Trophoblast cell (in vitro differentiated cells and primary cell): ENCODE data around the gene GALNT16.
A peak's percentile ranks its signal among the peaks of the same experiment; 100 is the strongest.
"Not testable (repeated sequence)": the region's sequence is repeated elsewhere in the genome, so short reads cannot be mapped to it uniquely, and the experiment has no call there.

Experiments used
- DNase-seq, 2 donors: peaks; one replicate each; pipeline ENCODE4 v3.0.0-alpha.2; 2016
- H2AFZ ChIP-seq: 2 replicates; pipeline ENCODE4 v1.6.1; 2013; ENCODE audit warnings: low read length, moderate library complexity, mild to moderate bottlenecking; ENCODE audit not compliant: insufficient read depth, poor library complexity
- H2AK5ac ChIP-seq: 2 replicates; pipeline ENCODE4 v1.6.1; 2013; ENCODE audit warnings: mild to moderate bottlenecking, low read length
- H2BK120ac ChIP-seq: 2 replicates; pipeline ENCODE4 v1.6.1; 2013; ENCODE audit warnings: low read length, mild to moderate bottlenecking, moderate library complexity; ENCODE audit not compliant: insufficient read depth, poor library complexity
- H2BK12ac ChIP-seq: 2 replicates; pipeline ENCODE4 v1.6.1; 2013; ENCODE audit warnings: mild to moderate bottlenecking, low read length, moderate library complexity
- H2BK5ac ChIP-seq: 2 replicates; pipeline ENCODE4 v1.6.1; 2013; ENCODE audit warnings: low read length, low read depth, moderate library complexity, mild to moderate bottlenecking; ENCODE audit not compliant: poor library complexity
- H3K14ac ChIP-seq: 2 replicates; pipeline ENCODE4 v1.6.1; 2013; ENCODE audit warnings: mild to moderate bottlenecking, low read length
- H3K18ac ChIP-seq: 2 replicates; pipeline ENCODE4 v1.6.1; 2013; ENCODE audit warnings: mild to moderate bottlenecking, low read length
- H3K23ac ChIP-seq: 2 replicates; pipeline ENCODE4 v1.6.1; 2013; ENCODE audit warnings: low read length
- H3K27ac ChIP-seq: 2 replicates; pipeline ENCODE4 v1.5.1; 2013; ENCODE audit warnings: low read depth, mild to moderate bottlenecking, inconsistent platforms, low read length, moderate library complexity
- H3K27me3 ChIP-seq: 2 replicates; pipeline ENCODE4 v1.6.1; 2013; ENCODE audit warnings: inconsistent platforms, mild to moderate bottlenecking, low read length, moderate library complexity; ENCODE audit not compliant: insufficient read depth
- H3K36me3 ChIP-seq, 2 experiments: 1 replicate in 1 of 2; 2 replicates in 1 of 2; pipeline ENCODE4 v1.6.1; 2013; ENCODE audit warnings: low read length in 2 of 2, mild to moderate bottlenecking in 2 of 2, moderate library complexity in 1 of 2; ENCODE audit not compliant: insufficient read depth in 2 of 2, control insufficient read depth in 1 of 2
- H3K4ac ChIP-seq: 2 replicates; pipeline ENCODE4 v1.6.1; 2013; ENCODE audit warnings: low read depth, mild to moderate bottlenecking, low read length, moderate library complexity
- H3K4me1 ChIP-seq, 2 experiments: 1 replicate in 1 of 2; 2 replicates in 1 of 2; pipeline ENCODE4 v1.6.1; 2013; ENCODE audit warnings: low read length in 2 of 2, mild to moderate bottlenecking in 2 of 2, moderate library complexity in 1 of 2; ENCODE audit not compliant: insufficient read depth in 2 of 2, control insufficient read depth in 1 of 2
- H3K4me2 ChIP-seq: 2 replicates; pipeline ENCODE4 v1.6.1; 2013; ENCODE audit warnings: inconsistent platforms, mild to moderate bottlenecking, low read length, moderate library complexity
- H3K4me3 ChIP-seq: 2 replicates; pipeline ENCODE4 v1.5.1; 2013; ENCODE audit warnings: mild to moderate bottlenecking, low read depth, low read length, inconsistent platforms
- H3K79me1 ChIP-seq: one replicate; pipeline ENCODE4 v1.6.1; 2013; ENCODE audit warnings: low read length
- H3K79me2 ChIP-seq: 2 replicates; pipeline ENCODE4 v1.6.1; 2013; ENCODE audit warnings: low read length, mild to moderate bottlenecking; ENCODE audit not compliant: control insufficient read depth, insufficient read depth, poor library complexity
- H3K9ac ChIP-seq: 2 replicates; pipeline ENCODE4 v1.6.1; 2013; ENCODE audit warnings: mild to moderate bottlenecking, low read length
- H3K9me3 ChIP-seq: 2 replicates; pipeline ENCODE4 v1.6.1; 2013; ENCODE audit warnings: low read depth, mild to moderate bottlenecking, control low read depth, inconsistent platforms, low read length; ENCODE audit not compliant: insufficient read depth
- H4K12ac ChIP-seq: 2 replicates; pipeline ENCODE4 v1.6.1; 2013; ENCODE audit warnings: low read depth, mild to moderate bottlenecking, low read length, moderate library complexity
- H4K8ac ChIP-seq: 2 replicates; pipeline ENCODE4 v1.6.1; 2013; ENCODE audit warnings: low read depth, mild to moderate bottlenecking, low read length, moderate library complexity
- H4K91ac ChIP-seq: one replicate; pipeline ENCODE4 v1.6.1; 2013; ENCODE audit warnings: low read depth, mild to moderate bottlenecking, low read length, moderate library complexity
- WGBS: extraction: QIAGEN DNeasy Blood & Tissue Kit; methylation state at CpG from one replicate; pipeline ENCODE4 v1.1.7; 2013; ENCODE audit warnings: missing lambda C conversion rate; ENCODE audit not compliant: insufficient read length, insufficient coverage; ENCODE audit errors: extremely low coverage; 5-methylcytosine and 5-hydroxymethylcytosine counted together

Gene GALNT16

DNA sequence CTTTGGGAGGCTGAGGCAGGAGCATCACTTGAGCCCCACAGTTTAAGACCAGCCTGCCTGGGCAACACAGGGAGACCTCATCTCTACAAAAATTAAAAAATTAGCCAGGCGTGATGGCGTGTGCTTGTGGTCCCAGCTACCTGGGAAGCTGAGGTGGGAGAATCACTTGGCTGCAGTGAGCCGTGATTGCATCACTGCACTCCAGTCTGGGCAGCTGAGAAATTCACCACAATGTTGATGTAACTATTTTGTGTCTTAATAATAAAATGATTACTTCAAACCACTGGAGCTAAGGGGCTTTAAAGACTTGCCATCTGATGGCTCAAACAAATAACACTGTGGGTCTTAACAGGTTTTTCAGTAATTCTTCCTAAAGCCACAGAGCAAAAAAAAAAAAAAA lies 127.4 kb downstream of the GALNT16 start:
- WGBS, result no CpG with 5 or more reads among the region's 3 CpGs
- Histone ChIP-seq H2AK5ac (no peak overlapping the region), H2BK120ac (no peak overlapping the region), H2BK12ac (no peak overlapping the region), H3K18ac (no peak overlapping the region), H3K4me2 (no peak overlapping the region), H3K27ac (no peak overlapping the region), H3K27me3 (no peaks in the 10 kb centered on the region), H4K12ac (no peak overlapping the region), H3K4me1 (no peaks in the 10 kb centered on the region), H2BK5ac (no peak overlapping the region), H3K9ac (no peak overlapping the region), H2AFZ (no peak overlapping the region), H3K9me3 (no peaks in the 10 kb centered on the region), H3K79me1 (no peaks in the 10 kb centered on the region), H3K79me2 (peaks cover 3% of the 10 kb centered on the region), H4K8ac (no peak overlapping the region), H3K14ac (no peak overlapping the region), H3K4ac (peak overlapping the region; percentile 55), H4K91ac (no peak overlapping the region), H3K4me3 (no peak overlapping the region), H3K23ac (no peak overlapping the region), H3K36me3 (peaks cover 21 to 34% of the 10 kb centered on the region in 2 experiments)
- no peak for DNase-seq

DNA sequence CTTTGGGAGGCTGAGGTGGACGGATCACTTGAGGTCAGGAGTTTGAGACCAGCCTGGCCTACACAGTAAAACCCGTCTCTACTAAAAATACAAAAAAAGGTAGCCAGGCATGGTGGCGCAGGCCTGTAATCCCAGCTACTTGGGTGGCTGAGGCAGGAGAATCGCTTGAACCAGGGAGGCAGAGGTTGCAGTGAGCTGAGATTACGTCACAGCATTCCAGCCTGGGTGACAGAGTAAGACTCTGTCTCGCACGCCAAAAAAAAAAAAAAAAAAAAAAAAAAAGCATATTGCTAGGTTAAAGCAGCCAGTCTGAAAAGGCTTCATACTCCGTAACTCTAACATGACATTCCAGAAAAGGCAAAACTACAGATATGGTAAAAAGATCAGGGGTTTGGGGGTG lies 131.4 kb downstream of the GALNT16 start:
- not testable (repeated sequence) for H2AFZ ChIP-seq, H3K79me2 ChIP-seq, H3K27ac ChIP-seq, H3K14ac ChIP-seq, H3K18ac ChIP-seq, H3K4me3 ChIP-seq, H3K4me1 ChIP-seq, H2AK5ac ChIP-seq, H3K23ac ChIP-seq, H2BK5ac ChIP-seq, H2BK12ac ChIP-seq, H3K9me3 ChIP-seq, H3K4me2 ChIP-seq, H3K27me3 ChIP-seq, H3K9ac ChIP-seq, H4K91ac ChIP-seq, H2BK120ac ChIP-seq, H3K4ac ChIP-seq, H4K8ac ChIP-seq, H4K12ac ChIP-seq, H3K79me1 ChIP-seq
- peaks cover 35 to 47% of the 10 kb centered on the region in 2 experiments for H3K36me3 ChIP-seq
- DNase-seq, result peak; percentile 3 to 60
- WGBS, result no CpG with 5 or more reads among the region's 8 CpGs

DNA sequence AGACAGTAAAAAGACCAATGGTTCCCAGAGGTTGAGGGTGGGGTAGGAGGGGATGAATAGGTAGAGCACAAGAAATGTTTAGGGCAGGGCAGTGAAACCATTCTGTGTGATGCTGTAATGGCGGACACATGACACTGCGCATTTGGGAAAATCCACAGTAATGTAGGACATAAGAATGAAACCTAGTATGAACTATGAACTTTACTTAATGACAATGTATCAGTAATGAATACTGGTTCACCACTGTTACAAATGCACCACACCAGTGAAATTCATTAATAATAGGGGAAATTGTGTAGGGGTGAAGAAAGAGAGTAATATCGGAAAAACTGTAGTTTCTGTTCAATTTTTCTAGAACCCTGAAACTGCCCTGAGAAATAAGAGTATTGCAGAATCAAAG lies 132.5 kb downstream of the GALNT16 start:
- Histone ChIP-seq H3K23ac (no peak overlapping the region), H3K27ac (no peak overlapping the region), H3K4ac (no peak overlapping the region), H2AK5ac (no peak overlapping the region), H3K18ac (no peak overlapping the region), H3K79me2 (peaks cover 7% of the 10 kb centered on the region), H3K27me3 (no peaks in the 10 kb centered on the region), H3K4me2 (no peak overlapping the region), H2BK12ac (no peak overlapping the region), H3K9me3 (no peaks in the 10 kb centered on the region), H4K8ac (no peak overlapping the region), H3K36me3 (peaks cover 32 to 44% of the 10 kb centered on the region in 2 experiments), H3K9ac (no peak overlapping the region), H3K14ac (no peak overlapping the region), H2AFZ (no peak overlapping the region), H2BK120ac (no peak overlapping the region), H3K4me3 (no peak overlapping the region), H3K79me1 (no peaks in the 10 kb centered on the region), H2BK5ac (no peak overlapping the region), H4K91ac (no peak overlapping the region), H3K4me1 (peaks cover 0 to 4% of the 10 kb centered on the region in 2 experiments), H4K12ac (no peak overlapping the region)
- DNase-seq, result no peak
- WGBS, result no CpG with 5 or more reads among the region's 3 CpGs

DNA sequence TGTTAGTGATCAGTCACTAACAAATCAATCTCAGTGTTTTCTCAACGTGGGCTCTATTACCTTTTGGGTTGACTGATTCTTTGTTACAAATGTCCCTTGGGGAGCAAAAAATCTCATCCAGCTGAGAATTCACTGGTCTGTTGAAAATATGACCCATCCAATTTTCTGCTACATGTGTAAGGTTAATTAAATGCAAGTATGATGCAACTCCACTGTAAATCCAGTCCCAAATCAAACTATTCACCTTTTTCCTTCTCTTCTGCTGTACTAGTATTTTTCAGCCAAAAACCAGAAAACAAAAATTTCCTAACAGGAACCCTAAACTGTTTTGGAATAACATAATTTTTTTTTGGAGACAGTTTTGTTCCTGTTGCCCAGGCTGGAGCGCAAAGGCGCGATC lies 136.0 kb downstream of the GALNT16 start:
- H3K18ac ChIP-seq, result no peak overlapping the region
- no peaks in the 10 kb centered on the region for H3K27me3 ChIP-seq
- H4K91ac ChIP-seq, result no peak overlapping the region
- H3K9ac ChIP-seq, result no peak overlapping the region
- WGBS, result no CpG with 5 or more reads among the region's 4 CpGs
- H3K14ac ChIP-seq, result no peak overlapping the region
- H2BK5ac ChIP-seq, result no peak overlapping the region
- peaks cover 3 to 13% of the 10 kb centered on the region in 2 experiments for H3K4me1 ChIP-seq
- peaks cover 21 to 30% of the 10 kb centered on the region in 2 experiments for H3K36me3 ChIP-seq
- no peak overlapping the region for H4K8ac ChIP-seq
- H4K12ac ChIP-seq, result no peak overlapping the region
- H3K79me1 ChIP-seq, result peaks cover 9% of the 10 kb centered on the region
- no peak overlapping the region for H2BK12ac ChIP-seq
- DNase-seq, result no peak
- H3K4me3 ChIP-seq, result no peak overlapping the region
- H3K79me2 ChIP-seq, result peaks cover 18% of the 10 kb centered on the region
- H3K4me2 ChIP-seq, result no peak overlapping the region
- no peak overlapping the region for H3K27ac ChIP-seq
- no peaks in the 10 kb centered on the region for H3K9me3 ChIP-seq
- no peak overlapping the region for H2AFZ ChIP-seq
- H3K4ac ChIP-seq, result peak overlapping the region; percentile 29
- H2BK120ac ChIP-seq, result no peak overlapping the region
- H3K23ac ChIP-seq, result no peak overlapping the region
- no peak overlapping the region for H2AK5ac ChIP-seq
